ENCODE results near the gene LPCAT1. TPM values are rescaled to one million over a fixed set of nuclear protein-coding genes. Genes with fewer than 3 reads are reported as not detected.

Gene LPCAT1
- total and polyA plus RNA-seq, 2 of the 4 experiments (the other 2 are of a cell fraction): 17.7 to 33.6 TPM

DNA sequence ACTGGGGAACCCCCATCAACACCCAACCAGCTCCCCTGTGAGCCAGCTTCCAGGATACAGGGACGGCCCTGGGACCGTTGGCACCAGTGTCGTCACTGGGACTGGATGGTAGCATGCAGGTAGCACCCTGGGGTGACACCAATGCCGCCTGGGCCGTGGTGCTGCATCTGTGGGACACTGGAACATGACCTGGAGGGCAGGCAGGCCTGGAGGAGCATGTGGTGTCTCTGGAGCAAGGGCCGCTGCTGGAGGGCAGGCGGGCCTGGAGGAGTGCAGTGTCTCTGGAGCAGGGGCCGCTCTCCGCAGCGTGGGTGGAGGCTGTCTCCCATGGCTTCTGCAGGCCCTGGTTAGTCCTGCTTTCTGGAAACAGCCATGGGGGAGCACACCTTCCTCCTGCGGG lies 13.1 kb downstream of the LPCAT1 start:
- H4K5ac ChIP-seq (ENCODE audit: low read depth, low read length): no peak overlapping the region
- H3K9ac ChIP-seq (ENCODE audit: low read depth, low read length): no peak overlapping the region
- peaks cover 50% of the 10 kb centered on the region for H3K36me3 ChIP-seq (ENCODE audit: control insufficient read depth, insufficient read depth, low read length)
- H3K4me1 ChIP-seq (ENCODE audit: control insufficient read depth, insufficient read depth, low read length): peaks cover 14% of the 10 kb centered on the region
- H3K56ac ChIP-seq (ENCODE audit: extremely low read depth, insufficient read depth, low read length): no peak overlapping the region
- no peak overlapping the region for H2AFZ ChIP-seq (replicated peaks; ENCODE audit: low read length, poor library complexity)
- H3K4me2 ChIP-seq (ENCODE audit: low read depth, low read length): no peak overlapping the region
- H3K79me1 ChIP-seq (ENCODE audit: low read depth in 1 of 2, low read length in 2 of 2): peaks cover 29 to 86% of the 10 kb centered on the region in 2 experiments
- no peak overlapping the region for H4K8ac ChIP-seq (ENCODE audit: low read depth in 2 of 2, low read length in 2 of 2)
- H3K27ac ChIP-seq (ENCODE audit: insufficient read depth, low read length): no peak overlapping the region
- H4K91ac ChIP-seq (ENCODE audit: insufficient read depth, low read depth, low read length): no peak overlapping the region
- H3K4me3 ChIP-seq (ENCODE audit: insufficient read depth, low read depth, low read length): no peak overlapping the region
- in situ Hi-C loops (cut with MboI; ENCODE audit: low sequenced_read_pairs) (no loop called here), dilution Hi-C loops (cut with HindIII; ENCODE audit: low sequenced_read_pairs, unreplicated experiment) (no loop called here), intact Hi-C loops (cut with micrococcal nuclease) (no loop called here)
- H3K9me3 ChIP-seq (ENCODE audit: control insufficient read depth, insufficient read depth, low read length): no peaks in the 10 kb centered on the region
- H2BK120ac ChIP-seq (ENCODE audit: low read depth, low read length): no peak overlapping the region
- H2BK20ac ChIP-seq (ENCODE audit: low read depth, low read length): no peak overlapping the region
- no peak overlapping the region for H2AK5ac ChIP-seq (ENCODE audit: low read depth, low read length)
- ATAC-seq (ENCODE audit: low read depth): no peak
- ChIA-PET POLR2A (ENCODE audit: unreplicated experiment) (no interaction called here), CTCF (no interaction called here)
- TF ChIP-seq FOS (IDR thresholded peaks at IDR 0.05; ENCODE audit: low read depth, low read length): no peak
- TF ChIP-seq MAFK (IDR thresholded peaks at IDR 0.05; ENCODE audit: low read depth, low read length): no peak
- no peak for TF ChIP-seq BHLHE40 (IDR thresholded peaks at IDR 0.05; ENCODE audit: low read depth, low read length)
- TF ChIP-seq CHD1 (IDR thresholded peaks at IDR 0.05; ENCODE audit: low read depth, low read length): no peak
- no peak for TF ChIP-seq CEBPB (IDR thresholded peaks at IDR 0.05; ENCODE audit: low read depth, low read length)
- TF ChIP-seq, protein P1, sequence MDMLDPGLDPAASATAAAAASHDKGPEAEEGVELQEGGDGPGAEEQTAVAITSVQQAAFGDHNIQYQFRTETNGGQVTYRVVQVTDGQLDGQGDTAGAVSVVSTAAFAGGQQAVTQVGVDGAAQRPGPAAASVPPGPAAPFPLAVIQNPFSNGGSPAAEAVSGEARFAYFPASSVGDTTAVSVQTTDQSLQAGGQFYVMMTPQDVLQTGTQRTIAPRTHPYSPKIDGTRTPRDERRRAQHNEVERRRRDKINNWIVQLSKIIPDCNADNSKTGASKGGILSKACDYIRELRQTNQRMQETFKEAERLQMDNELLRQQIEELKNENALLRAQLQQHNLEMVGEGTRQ (IDR thresholded peaks at IDR 0.05; ENCODE audit: low read depth, low read length): no peak
- TF ChIP-seq, protein P2, sequence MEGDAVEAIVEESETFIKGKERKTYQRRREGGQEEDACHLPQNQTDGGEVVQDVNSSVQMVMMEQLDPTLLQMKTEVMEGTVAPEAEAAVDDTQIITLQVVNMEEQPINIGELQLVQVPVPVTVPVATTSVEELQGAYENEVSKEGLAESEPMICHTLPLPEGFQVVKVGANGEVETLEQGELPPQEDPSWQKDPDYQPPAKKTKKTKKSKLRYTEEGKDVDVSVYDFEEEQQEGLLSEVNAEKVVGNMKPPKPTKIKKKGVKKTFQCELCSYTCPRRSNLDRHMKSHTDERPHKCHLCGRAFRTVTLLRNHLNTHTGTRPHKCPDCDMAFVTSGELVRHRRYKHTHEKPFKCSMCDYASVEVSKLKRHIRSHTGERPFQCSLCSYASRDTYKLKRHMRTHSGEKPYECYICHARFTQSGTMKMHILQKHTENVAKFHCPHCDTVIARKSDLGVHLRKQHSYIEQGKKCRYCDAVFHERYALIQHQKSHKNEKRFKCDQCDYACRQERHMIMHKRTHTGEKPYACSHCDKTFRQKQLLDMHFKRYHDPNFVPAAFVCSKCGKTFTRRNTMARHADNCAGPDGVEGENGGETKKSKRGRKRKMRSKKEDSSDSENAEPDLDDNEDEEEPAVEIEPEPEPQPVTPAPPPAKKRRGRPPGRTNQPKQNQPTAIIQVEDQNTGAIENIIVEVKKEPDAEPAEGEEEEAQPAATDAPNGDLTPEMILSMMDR (conservative IDR thresholded peaks at IDR 0.05; ENCODE audit: low read depth, low read length): no peak
- TF ChIP-seq NFE2L2 (IDR thresholded peaks at IDR 0.05; ENCODE audit: low read depth, low read length): no peak
- no peak for TF ChIP-seq RFX5 (IDR thresholded peaks at IDR 0.05; ENCODE audit: low read depth, low read length)
- TF ChIP-seq, protein P3, sequence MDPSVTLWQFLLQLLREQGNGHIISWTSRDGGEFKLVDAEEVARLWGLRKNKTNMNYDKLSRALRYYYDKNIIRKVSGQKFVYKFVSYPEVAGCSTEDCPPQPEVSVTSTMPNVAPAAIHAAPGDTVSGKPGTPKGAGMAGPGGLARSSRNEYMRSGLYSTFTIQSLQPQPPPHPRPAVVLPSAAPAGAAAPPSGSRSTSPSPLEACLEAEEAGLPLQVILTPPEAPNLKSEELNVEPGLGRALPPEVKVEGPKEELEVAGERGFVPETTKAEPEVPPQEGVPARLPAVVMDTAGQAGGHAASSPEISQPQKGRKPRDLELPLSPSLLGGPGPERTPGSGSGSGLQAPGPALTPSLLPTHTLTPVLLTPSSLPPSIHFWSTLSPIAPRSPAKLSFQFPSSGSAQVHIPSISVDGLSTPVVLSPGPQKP (IDR thresholded peaks at IDR 0.05; ENCODE audit: borderline replicate concordance, low read depth, low read length): no peak
- TF ChIP-seq POLR2A (IDR thresholded peaks at IDR 0.05; ENCODE audit: low read depth, low read length): no peak
- TF ChIP-seq SMC3 (IDR thresholded peaks at IDR 0.05; ENCODE audit: low read depth, low read length): no peak
- no peak for TF ChIP-seq MXI1 (IDR thresholded peaks at IDR 0.05; ENCODE audit: borderline replicate concordance, low read depth, low read length)
- no peak for TF ChIP-seq RCOR1 (IDR thresholded peaks at IDR 0.05; ENCODE audit: insufficient replicate concordance, low read length)
- TF ChIP-seq MAZ (IDR thresholded peaks at IDR 0.05; ENCODE audit: borderline replicate concordance, low read depth, low read length): no peak
- H4K20me1 ChIP-seq (ENCODE audit: insufficient read depth, low read length): peaks cover 90% of the 10 kb centered on the region
- no peak for DNase-seq
- no peak overlapping the region for H2BK5ac ChIP-seq (ENCODE audit: low read depth, low read length, poor library complexity, severe bottlenecking)
- no TSS peak for BruUV-seq (replicated peaks)
- no peaks in the 10 kb centered on the region for H3K27me3 ChIP-seq (ENCODE audit: control insufficient read depth, insufficient read depth, low read length)
- peaks cover 27% of the 10 kb centered on the region for H3K9me1 ChIP-seq (ENCODE audit: insufficient read depth, low read length)
- no peak overlapping the region for H3K14ac ChIP-seq (replicated peaks; ENCODE audit: low read depth, low read length)
- no peak overlapping the region for H2BK15ac ChIP-seq (ENCODE audit: low read depth, low read length)
- no peak overlapping the region for H3K4ac ChIP-seq (ENCODE audit: low read depth, low read length)
- WGBS, 2 experiments (ENCODE audit: extremely low coverage in 2 of 2, insufficient read length in 1 of 2): 100% methylated on average over 5 of the region's 11 CpGs; no CpG with 5 or more reads in 1 of the 2 experiments
- no peak overlapping the region for H2AK9ac ChIP-seq (replicated peaks; ENCODE audit: low read depth, low read length, poor library complexity)
- H3K18ac ChIP-seq (ENCODE audit: low read depth, low read length): no peak overlapping the region
- no peak overlapping the region for H3K23ac ChIP-seq (ENCODE audit: low read depth, low read length)

Data from IMR-90 (cell line).